T follicular helper cell (primary cell): ENCODE measurements around the gene KIF26B.

ENCODE experiments used
- DNase-seq: peaks from one replicate; pipeline ENCODE4 v3.0.0-alpha.2; 2020; ENCODE audit warnings: low read depth

KIF26B gene

GRCh38 chr1:245279346-245279745 lies 124.6 kb downstream of the KIF26B start:
- no peak for DNase-seq

- no peak for DNase-seq
These were observed 128.2 kb downstream of the KIF26B start for GRCh38 chr1:245283001-245283400.

GRCh38 chr1:245285168-245285567 lies 130.4 kb downstream of the KIF26B start:
- no peak for DNase-seq

GRCh38 chr1:245288796-245289195 lies 134.0 kb downstream of the KIF26B start:
- no peak for DNase-seq

- DNase-seq: no peak
These were observed 136.1 kb downstream of the KIF26B start for GRCh38 chr1:245290836-245291235.

- DNase-seq: no peak
These were observed 136.6 kb downstream of the KIF26B start for GRCh38 chr1:245291351-245291750.

- no peak for DNase-seq
These were observed 137.4 kb downstream of the KIF26B start for GRCh38 chr1:245292141-245292540.

- no peak for DNase-seq
These were observed 137.8 kb downstream of the KIF26B start for GRCh38 chr1:245292553-245292952.

GRCh38 chr1:245294020-245294419 lies 139.2 kb downstream of the KIF26B start:
- no peak for DNase-seq

GRCh38 chr1:245298781-245299180 lies 144.0 kb downstream of the KIF26B start:
- no peak for DNase-seq

- no peak for DNase-seq
These were observed 146.4 kb downstream of the KIF26B start for GRCh38 chr1:245301162-245301580.

GRCh38 chr1:245301921-245302320 lies 147.1 kb downstream of the KIF26B start:
- DNase-seq: no peak

- DNase-seq: no peak
These were observed 149.9 kb downstream of the KIF26B start for GRCh38 chr1:245304698-245305097.

- DNase-seq: no peak
These were observed 151.2 kb downstream of the KIF26B start for GRCh38 chr1:245306020-245306419.

- DNase-seq: no peak
These were observed 152.0 kb downstream of the KIF26B start for GRCh38 chr1:245306628-245307410.

- no peak for DNase-seq
These were observed 156.1 kb downstream of the KIF26B start for GRCh38 chr1:245310571-245311531.

GRCh38 chr1:245311887-245312536 lies 157.2 kb downstream of the KIF26B start:
- no peak for DNase-seq

GRCh38 chr1:245313576-245313975 lies 158.8 kb downstream of the KIF26B start:
- DNase-seq: no peak

- no peak for DNase-seq
These were observed 162.0 kb downstream of the KIF26B start for GRCh38 chr1:245316784-245317183.

GRCh38 chr1:245317217-245317616 lies 162.4 kb downstream of the KIF26B start:
- DNase-seq: no peak

GRCh38 chr1:245319094-245319493 lies 164.3 kb downstream of the KIF26B start:
- no peak for DNase-seq

- no peak for DNase-seq
These were observed 167.9 kb downstream of the KIF26B start for GRCh38 chr1:245322673-245323072.
